Measurements from ENCODE around the gene XYLT1. TPM values are rescaled to one million over a fixed set of nuclear protein-coding genes. Genes with fewer than 3 reads are reported as not detected.

XYLT1 gene
- total and polyA plus RNA-seq, 10 of the 15 experiments (the other 5 are each of a cell fraction or from before 2014, with no cell fraction given), result 0.88 to 14.8 (median 5.8) TPM

- TF ChIP-seq ZNF592 (IDR thresholded peaks at IDR 0.05) (no peak), MAX (IDR thresholded peaks at IDR 0.05; ENCODE audit: low read depth, low read length) (no peak), PBX3 (IDR thresholded peaks at IDR 0.05; ENCODE audit: insufficient replicate concordance, low read depth, low read length) (no peak), RUNX3 (IDR thresholded peaks at IDR 0.05; ENCODE audit: low read length) (peak; percentile 64), ATF3 (IDR thresholded peaks at IDR 0.05; ENCODE audit: borderline replicate concordance, extremely low read depth, low read depth, low read length) (no peak), PRDM15 (CRISPR knock-in tag; IDR thresholded peaks at IDR 0.05) (no peak), CEBPB (IDR thresholded peaks at IDR 0.05; ENCODE audit: borderline replicate concordance in 1 of 2, low read depth in 2 of 2, low read length in 2 of 2) (no peak), TARDBP (IDR thresholded peaks at IDR 0.05; ENCODE audit: borderline replicate concordance) (no peak), MLLT1 (IDR thresholded peaks at IDR 0.05) (no peak), CREB1 (IDR thresholded peaks at IDR 0.05; ENCODE audit: low read depth) (no peak), SMAD1 (IDR thresholded peaks at IDR 0.05; ENCODE audit: low read depth, partially characterized antibody) (no peak), USF2 (IDR thresholded peaks at IDR 0.05; ENCODE audit: borderline replicate concordance, low read depth, low read length) (no peak), IKZF2 (IDR thresholded peaks at IDR 0.05) (no peak; a peak in 1 of 4 replicates)
Observed at GRCh38 chr16:17359788-17360390, 110.9 kb downstream of the XYLT1 start (continued).

All from GM12878 (cell line).